ENCODE results near the gene KAZALD1.

Gene KAZALD1

DNA sequence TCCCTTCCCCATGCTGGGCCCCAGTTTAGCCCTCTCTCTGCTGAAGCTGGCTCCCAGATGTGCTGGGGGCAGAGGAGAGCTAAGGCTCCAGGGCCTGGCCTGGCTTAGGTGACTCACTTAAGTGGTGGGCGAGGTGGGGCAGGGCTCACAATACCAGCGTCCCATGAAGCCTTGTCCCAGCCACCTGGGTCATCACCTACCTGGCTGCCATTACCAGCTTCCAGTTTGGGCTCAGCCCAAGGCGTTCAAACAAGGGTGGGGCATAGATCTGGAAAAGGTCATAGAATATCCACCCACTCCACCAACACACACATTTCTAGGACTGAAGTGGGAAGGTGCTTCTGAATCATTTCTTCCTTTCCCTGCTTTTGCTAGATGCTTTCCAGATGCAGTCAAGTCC is 8.3 kb downstream of the KAZALD1 start:
- no peaks in the 10 kb centered on the region for H3K9me3 ChIP-seq (ENCODE audit: control insufficient read depth, low read length)
- WGBS, result 77% methylated on average over 3 of the region's 3 CpGs
- H3K4me2 ChIP-seq (ENCODE audit: low read length, poor library complexity, severe bottlenecking), result no peak overlapping the region
- peaks cover 15% of the 10 kb centered on the region for H3K4me1 ChIP-seq (ENCODE audit: control insufficient read depth, insufficient read depth, low read depth, low read length)
- no peak overlapping the region for H3K23ac ChIP-seq (ENCODE audit: low read length in 2 of 2)
- no peak overlapping the region for H4K91ac ChIP-seq (ENCODE audit: low read length)
- no peak overlapping the region for H3K4ac ChIP-seq (ENCODE audit: low read depth in 1 of 2, low read length in 2 of 2)
- no peak overlapping the region for H3K4me3 ChIP-seq (ENCODE audit: insufficient read depth in 1 of 2, low read depth in 1 of 2, low read length in 2 of 2)
- H2BK120ac ChIP-seq (ENCODE audit: low read depth, low read length), result no peak overlapping the region
- no peak overlapping the region for H3K27ac ChIP-seq (ENCODE audit: low read length, poor library complexity, severe bottlenecking)
- H2BK5ac ChIP-seq (ENCODE audit: low read depth, low read length, poor library complexity, severe bottlenecking), result no peak overlapping the region
- H4K8ac ChIP-seq (ENCODE audit: low read length), result no peak overlapping the region
- H3K36me3 ChIP-seq (ENCODE audit: control insufficient read depth in 1 of 2, insufficient read depth in 2 of 2, low read depth in 1 of 2, low read length in 2 of 2), result no peaks in the 10 kb centered on the region
- H3K9ac ChIP-seq (ENCODE audit: low read length), result no peak overlapping the region
- no peak overlapping the region for H2BK12ac ChIP-seq (ENCODE audit: low read length in 2 of 2)
- H3K79me1 ChIP-seq (replicated peaks; ENCODE audit: low read length, poor library complexity, severe bottlenecking), result no peaks in the 10 kb centered on the region
- H3K27me3 ChIP-seq (ENCODE audit: control insufficient read depth in 1 of 2, insufficient read depth in 1 of 2, low read length in 2 of 2), result peaks cover 36 to 45% of the 10 kb centered on the region in 2 experiments
- no peak overlapping the region for H2AK5ac ChIP-seq (ENCODE audit: low read length, severe bottlenecking)
- H3K18ac ChIP-seq (ENCODE audit: low read depth in 1 of 2, low read length in 2 of 2), result no peak overlapping the region
- H3K14ac ChIP-seq (ENCODE audit: low read length in 2 of 2), result no peak overlapping the region
- no peak overlapping the region for H2AFZ ChIP-seq (ENCODE audit: low read depth, low read length)
- no peak for DNase-seq
- no peak overlapping the region for H2BK15ac ChIP-seq (ENCODE audit: low read depth, poor library complexity, severe bottlenecking)

DNA sequence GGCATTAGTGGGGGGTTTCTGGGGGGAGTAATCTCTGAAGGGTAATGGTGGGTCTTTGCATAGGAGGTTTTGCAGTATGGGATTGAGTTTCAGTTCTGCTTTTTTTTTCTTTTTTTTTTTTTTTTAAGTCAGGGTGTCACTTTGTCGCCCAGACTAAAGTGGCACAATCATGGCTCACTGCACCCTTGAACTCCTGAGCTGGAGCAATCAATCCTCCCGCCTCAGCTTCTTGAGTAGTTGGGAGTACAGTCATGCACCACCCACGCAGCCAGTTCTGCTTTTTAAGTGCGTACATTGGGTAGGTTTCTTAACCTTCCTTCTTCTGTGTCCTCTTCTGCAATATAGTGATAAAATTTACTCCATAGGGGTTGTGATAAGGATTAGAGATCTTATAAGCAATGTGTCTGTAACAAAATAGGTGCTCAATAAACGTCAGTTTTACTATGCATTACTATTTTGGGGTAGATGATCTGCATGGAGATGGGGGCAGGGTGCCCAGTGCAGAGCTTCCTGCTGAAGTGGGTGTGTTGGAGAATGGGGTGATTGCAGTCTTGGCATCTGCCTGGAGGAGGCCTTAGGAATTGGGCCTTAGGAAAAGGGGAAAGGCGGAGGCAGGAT is 9.6 kb downstream of the KAZALD1 start:
- Histone ChIP-seq H3K4me2 (ENCODE audit: low read length, poor library complexity, severe bottlenecking) (no peak overlapping the region), H3K4me1 (ENCODE audit: control insufficient read depth, insufficient read depth, low read depth, low read length) (peaks cover 8% of the 10 kb centered on the region), H2BK120ac (ENCODE audit: low read depth, low read length) (no peak overlapping the region), H2BK5ac (ENCODE audit: low read depth, low read length, poor library complexity, severe bottlenecking) (no peak overlapping the region), H3K9me3 (ENCODE audit: control insufficient read depth, low read length) (no peaks in the 10 kb centered on the region), H3K4ac (ENCODE audit: low read depth in 1 of 2, low read length in 2 of 2) (no peak overlapping the region), H3K14ac (ENCODE audit: low read length in 2 of 2) (no peak overlapping the region), H3K9ac (ENCODE audit: low read length) (no peak overlapping the region), H2BK12ac (ENCODE audit: low read length in 2 of 2) (no peak overlapping the region), H3K18ac (ENCODE audit: low read depth in 1 of 2, low read length in 2 of 2) (no peak overlapping the region), H4K8ac (ENCODE audit: low read length) (no peak overlapping the region), H3K79me1 (replicated peaks; ENCODE audit: low read length, poor library complexity, severe bottlenecking) (no peaks in the 10 kb centered on the region), H2BK15ac (ENCODE audit: low read depth, poor library complexity, severe bottlenecking) (no peak overlapping the region), H3K36me3 (ENCODE audit: control insufficient read depth in 1 of 2, insufficient read depth in 2 of 2, low read depth in 1 of 2, low read length in 2 of 2) (no peaks in the 10 kb centered on the region), H4K91ac (ENCODE audit: low read length) (no peak overlapping the region), H3K4me3 (ENCODE audit: insufficient read depth in 1 of 2, low read depth in 1 of 2, low read length in 2 of 2) (no peak overlapping the region), H3K27me3 (ENCODE audit: control insufficient read depth in 1 of 2, insufficient read depth in 1 of 2, low read length in 2 of 2) (peaks cover 49 to 57% of the 10 kb centered on the region in 2 experiments), H2AFZ (ENCODE audit: low read depth, low read length) (no peak overlapping the region), H3K23ac (ENCODE audit: low read length in 2 of 2) (no peak overlapping the region), H2AK5ac (ENCODE audit: low read length, severe bottlenecking) (no peak overlapping the region), H3K27ac (ENCODE audit: low read length, poor library complexity, severe bottlenecking) (no peak overlapping the region)
- 85% methylated on average over 4 of the region's 6 CpGs for WGBS
- no peak for DNase-seq

DNA sequence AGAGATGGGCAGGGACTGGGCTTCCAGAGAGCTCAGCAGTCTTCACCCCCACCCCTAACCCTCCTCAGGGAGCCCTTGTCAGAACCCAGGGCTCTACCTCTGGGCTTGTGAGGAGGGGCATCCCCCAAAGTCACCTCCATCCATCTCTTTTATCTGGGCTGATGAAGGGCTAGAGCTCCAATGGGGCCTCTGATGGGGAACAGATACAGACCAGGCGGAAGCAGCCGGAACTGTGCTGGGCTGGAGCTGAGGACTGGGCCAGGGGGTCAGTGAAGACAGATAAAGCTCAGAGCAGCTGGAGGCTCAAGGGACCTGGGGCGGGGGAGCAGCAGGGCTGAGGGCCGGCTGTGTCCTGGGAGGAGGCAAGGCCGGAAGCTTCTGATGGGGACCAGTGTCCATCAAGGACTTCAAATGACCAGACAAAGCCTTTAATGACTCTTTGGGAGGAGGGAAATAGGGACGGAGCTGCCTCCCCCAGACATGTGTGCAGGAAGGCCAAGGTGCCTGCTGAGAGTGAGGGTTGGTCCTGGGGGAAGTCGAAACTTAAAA is 10.2 kb downstream of the KAZALD1 start:
- H3K9me3 ChIP-seq (ENCODE audit: control insufficient read depth, low read length), result no peaks in the 10 kb centered on the region
- no peak overlapping the region for H2BK15ac ChIP-seq (ENCODE audit: low read depth, poor library complexity, severe bottlenecking)
- H3K14ac ChIP-seq (ENCODE audit: low read length in 2 of 2), result no peak overlapping the region
- H2AFZ ChIP-seq (ENCODE audit: low read depth, low read length), result no peak overlapping the region
- DNase-seq, result no peak
- H3K9ac ChIP-seq (ENCODE audit: low read length), result no peak overlapping the region
- no peak overlapping the region for H3K4me3 ChIP-seq (ENCODE audit: insufficient read depth in 1 of 2, low read depth in 1 of 2, low read length in 2 of 2)
- no peak overlapping the region for H3K4me2 ChIP-seq (ENCODE audit: low read length, poor library complexity, severe bottlenecking)
- H3K36me3 ChIP-seq (ENCODE audit: control insufficient read depth in 1 of 2, insufficient read depth in 2 of 2, low read depth in 1 of 2, low read length in 2 of 2), result no peaks in the 10 kb centered on the region
- H3K27ac ChIP-seq (ENCODE audit: low read length, poor library complexity, severe bottlenecking), result no peak overlapping the region
- H2BK120ac ChIP-seq (ENCODE audit: low read depth, low read length), result no peak overlapping the region
- no peaks in the 10 kb centered on the region for H3K79me1 ChIP-seq (replicated peaks; ENCODE audit: low read length, poor library complexity, severe bottlenecking)
- H2BK12ac ChIP-seq (ENCODE audit: low read length in 2 of 2), result no peak overlapping the region
- H3K4me1 ChIP-seq (ENCODE audit: control insufficient read depth, insufficient read depth, low read depth, low read length), result peaks cover 4% of the 10 kb centered on the region
- no peak overlapping the region for H2BK5ac ChIP-seq (ENCODE audit: low read depth, low read length, poor library complexity, severe bottlenecking)
- no peak overlapping the region for H4K91ac ChIP-seq (ENCODE audit: low read length)
- no peak overlapping the region for H2AK5ac ChIP-seq (ENCODE audit: low read length, severe bottlenecking)
- no peak overlapping the region for H3K18ac ChIP-seq (ENCODE audit: low read depth in 1 of 2, low read length in 2 of 2)
- no peak overlapping the region for H3K23ac ChIP-seq (ENCODE audit: low read length in 2 of 2)
- 22% methylated on average over 7 of the region's 7 CpGs for WGBS
- H4K8ac ChIP-seq (ENCODE audit: low read length), result no peak overlapping the region
- H3K27me3 ChIP-seq (ENCODE audit: control insufficient read depth in 1 of 2, insufficient read depth in 1 of 2, low read length in 2 of 2), result peaks cover 55 to 62% of the 10 kb centered on the region in 2 experiments
- H3K4ac ChIP-seq (ENCODE audit: low read depth in 1 of 2, low read length in 2 of 2), result no peak overlapping the region

DNA sequence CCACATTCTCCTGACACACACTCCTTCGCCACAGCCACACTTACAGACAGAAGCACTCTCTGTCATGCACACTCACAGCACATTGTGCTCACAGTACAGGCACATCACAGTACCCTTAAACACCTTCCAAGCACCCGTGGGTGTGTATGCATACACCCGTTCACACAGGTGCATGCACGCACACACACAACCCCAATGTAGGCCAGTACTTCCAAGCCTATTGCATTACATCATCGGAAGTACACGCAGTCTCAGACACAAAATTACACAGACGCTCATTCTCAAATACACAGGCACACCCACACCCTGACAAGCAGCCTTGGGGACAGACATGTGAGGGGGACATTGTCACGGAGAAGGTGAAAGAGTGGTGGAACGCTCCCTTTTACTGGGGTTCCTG is 11.1 kb downstream of the KAZALD1 start:
- Histone ChIP-seq H2BK120ac (ENCODE audit: low read depth, low read length) (no peak overlapping the region), H3K4me3 (ENCODE audit: insufficient read depth in 1 of 2, low read depth in 1 of 2, low read length in 2 of 2) (no peak overlapping the region), H3K9me3 (ENCODE audit: control insufficient read depth, low read length) (no peaks in the 10 kb centered on the region), H2AK5ac (ENCODE audit: low read length, severe bottlenecking) (no peak overlapping the region), H4K91ac (ENCODE audit: low read length) (no peak overlapping the region), H3K27ac (ENCODE audit: low read length, poor library complexity, severe bottlenecking) (no peak overlapping the region), H4K8ac (ENCODE audit: low read length) (no peak overlapping the region), H2AFZ (ENCODE audit: low read depth, low read length) (no peak overlapping the region), H3K4me1 (ENCODE audit: control insufficient read depth, insufficient read depth, low read depth, low read length) (no peaks in the 10 kb centered on the region), H3K23ac (ENCODE audit: low read length in 2 of 2) (no peak overlapping the region), H3K4ac (ENCODE audit: low read depth in 1 of 2, low read length in 2 of 2) (no peak overlapping the region), H3K4me2 (ENCODE audit: low read length, poor library complexity, severe bottlenecking) (no peak overlapping the region), H3K27me3 (ENCODE audit: control insufficient read depth in 1 of 2, insufficient read depth in 1 of 2, low read length in 2 of 2) (peaks cover 56 to 62% of the 10 kb centered on the region in 2 experiments), H2BK5ac (ENCODE audit: low read depth, low read length, poor library complexity, severe bottlenecking) (no peak overlapping the region), H3K79me1 (replicated peaks; ENCODE audit: low read length, poor library complexity, severe bottlenecking) (no peaks in the 10 kb centered on the region), H3K14ac (ENCODE audit: low read length in 2 of 2) (no peak overlapping the region), H2BK12ac (ENCODE audit: low read length in 2 of 2) (no peak overlapping the region), H3K36me3 (ENCODE audit: control insufficient read depth in 1 of 2, insufficient read depth in 2 of 2, low read depth in 1 of 2, low read length in 2 of 2) (no peaks in the 10 kb centered on the region), H3K18ac (ENCODE audit: low read depth in 1 of 2, low read length in 2 of 2) (no peak overlapping the region), H3K9ac (ENCODE audit: low read length) (no peak overlapping the region), H2BK15ac (ENCODE audit: low read depth, poor library complexity, severe bottlenecking) (no peak overlapping the region)
- 71% methylated on average over 9 of the region's 9 CpGs for WGBS
- DNase-seq, result no peak

Measured in mesenchymal stem cell (in vitro differentiated cells and primary cell).